ENCODE results near the gene BLMH.

- TF ChIP-seq POLR2AphosphoS5 (IDR thresholded peaks at IDR 0.05; ENCODE audit: low read depth, low read length) = no peak
- TF ChIP-seq FOXJ3 (CRISPR knock-in tag; IDR thresholded peaks at IDR 0.05) = no peak
- TF ChIP-seq, protein P1, sequence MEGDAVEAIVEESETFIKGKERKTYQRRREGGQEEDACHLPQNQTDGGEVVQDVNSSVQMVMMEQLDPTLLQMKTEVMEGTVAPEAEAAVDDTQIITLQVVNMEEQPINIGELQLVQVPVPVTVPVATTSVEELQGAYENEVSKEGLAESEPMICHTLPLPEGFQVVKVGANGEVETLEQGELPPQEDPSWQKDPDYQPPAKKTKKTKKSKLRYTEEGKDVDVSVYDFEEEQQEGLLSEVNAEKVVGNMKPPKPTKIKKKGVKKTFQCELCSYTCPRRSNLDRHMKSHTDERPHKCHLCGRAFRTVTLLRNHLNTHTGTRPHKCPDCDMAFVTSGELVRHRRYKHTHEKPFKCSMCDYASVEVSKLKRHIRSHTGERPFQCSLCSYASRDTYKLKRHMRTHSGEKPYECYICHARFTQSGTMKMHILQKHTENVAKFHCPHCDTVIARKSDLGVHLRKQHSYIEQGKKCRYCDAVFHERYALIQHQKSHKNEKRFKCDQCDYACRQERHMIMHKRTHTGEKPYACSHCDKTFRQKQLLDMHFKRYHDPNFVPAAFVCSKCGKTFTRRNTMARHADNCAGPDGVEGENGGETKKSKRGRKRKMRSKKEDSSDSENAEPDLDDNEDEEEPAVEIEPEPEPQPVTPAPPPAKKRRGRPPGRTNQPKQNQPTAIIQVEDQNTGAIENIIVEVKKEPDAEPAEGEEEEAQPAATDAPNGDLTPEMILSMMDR (IDR thresholded peaks at IDR 0.05) = no peak
- TF ChIP-seq, protein P2, sequence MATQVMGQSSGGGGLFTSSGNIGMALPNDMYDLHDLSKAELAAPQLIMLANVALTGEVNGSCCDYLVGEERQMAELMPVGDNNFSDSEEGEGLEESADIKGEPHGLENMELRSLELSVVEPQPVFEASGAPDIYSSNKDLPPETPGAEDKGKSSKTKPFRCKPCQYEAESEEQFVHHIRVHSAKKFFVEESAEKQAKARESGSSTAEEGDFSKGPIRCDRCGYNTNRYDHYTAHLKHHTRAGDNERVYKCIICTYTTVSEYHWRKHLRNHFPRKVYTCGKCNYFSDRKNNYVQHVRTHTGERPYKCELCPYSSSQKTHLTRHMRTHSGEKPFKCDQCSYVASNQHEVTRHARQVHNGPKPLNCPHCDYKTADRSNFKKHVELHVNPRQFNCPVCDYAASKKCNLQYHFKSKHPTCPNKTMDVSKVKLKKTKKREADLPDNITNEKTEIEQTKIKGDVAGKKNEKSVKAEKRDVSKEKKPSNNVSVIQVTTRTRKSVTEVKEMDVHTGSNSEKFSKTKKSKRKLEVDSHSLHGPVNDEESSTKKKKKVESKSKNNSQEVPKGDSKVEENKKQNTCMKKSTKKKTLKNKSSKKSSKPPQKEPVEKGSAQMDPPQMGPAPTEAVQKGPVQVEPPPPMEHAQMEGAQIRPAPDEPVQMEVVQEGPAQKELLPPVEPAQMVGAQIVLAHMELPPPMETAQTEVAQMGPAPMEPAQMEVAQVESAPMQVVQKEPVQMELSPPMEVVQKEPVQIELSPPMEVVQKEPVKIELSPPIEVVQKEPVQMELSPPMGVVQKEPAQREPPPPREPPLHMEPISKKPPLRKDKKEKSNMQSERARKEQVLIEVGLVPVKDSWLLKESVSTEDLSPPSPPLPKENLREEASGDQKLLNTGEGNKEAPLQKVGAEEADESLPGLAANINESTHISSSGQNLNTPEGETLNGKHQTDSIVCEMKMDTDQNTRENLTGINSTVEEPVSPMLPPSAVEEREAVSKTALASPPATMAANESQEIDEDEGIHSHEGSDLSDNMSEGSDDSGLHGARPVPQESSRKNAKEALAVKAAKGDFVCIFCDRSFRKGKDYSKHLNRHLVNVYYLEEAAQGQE (IDR thresholded peaks at IDR 0.05; ENCODE audit: low read depth, low read length) = no peak
- TF ChIP-seq SIN3A (IDR thresholded peaks at IDR 0.05; ENCODE audit: borderline replicate concordance, low read depth, low read length) = no peak
- TF ChIP-seq, protein P3, sequence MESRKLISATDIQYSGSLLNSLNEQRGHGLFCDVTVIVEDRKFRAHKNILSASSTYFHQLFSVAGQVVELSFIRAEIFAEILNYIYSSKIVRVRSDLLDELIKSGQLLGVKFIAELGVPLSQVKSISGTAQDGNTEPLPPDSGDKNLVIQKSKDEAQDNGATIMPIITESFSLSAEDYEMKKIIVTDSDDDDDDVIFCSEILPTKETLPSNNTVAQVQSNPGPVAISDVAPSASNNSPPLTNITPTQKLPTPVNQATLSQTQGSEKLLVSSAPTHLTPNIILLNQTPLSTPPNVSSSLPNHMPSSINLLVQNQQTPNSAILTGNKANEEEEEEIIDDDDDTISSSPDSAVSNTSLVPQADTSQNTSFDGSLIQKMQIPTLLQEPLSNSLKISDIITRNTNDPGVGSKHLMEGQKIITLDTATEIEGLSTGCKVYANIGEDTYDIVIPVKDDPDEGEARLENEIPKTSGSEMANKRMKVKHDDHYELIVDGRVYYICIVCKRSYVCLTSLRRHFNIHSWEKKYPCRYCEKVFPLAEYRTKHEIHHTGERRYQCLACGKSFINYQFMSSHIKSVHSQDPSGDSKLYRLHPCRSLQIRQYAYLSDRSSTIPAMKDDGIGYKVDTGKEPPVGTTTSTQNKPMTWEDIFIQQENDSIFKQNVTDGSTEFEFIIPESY (IDR thresholded peaks at IDR 0.05; ENCODE audit: borderline replicate concordance, low read depth) = no peak
- no peak for TF ChIP-seq FOXM1 (IDR thresholded peaks at IDR 0.05; ENCODE audit: low read depth)
- TF ChIP-seq EP300 (IDR thresholded peaks at IDR 0.05; ENCODE audit: borderline replicate concordance in 1 of 2, low read depth in 1 of 2, low read length in 1 of 2) = no peak
- no peak for TF ChIP-seq RAD21 (IDR thresholded peaks at IDR 0.05; ENCODE audit: low read length)
Observed at GRCh38 chr17:30254150-30254549, 37.6 kb downstream of the BLMH start.
